ENCODE results near the gene POLA2. TPM values are rescaled to one million over a fixed set of nuclear protein-coding genes. Genes with fewer than 3 reads are reported as not detected.

Gene POLA2
- polyA plus RNA-seq, 1 donor from 2014 or later, result 13.0 TPM

GRCh38 chr11:65287601-65288000, 25.8 kb downstream of the POLA2 start:
- Mint-ChIP-seq H3K36me3 (peaks cover 3% of the 10 kb centered on the region), H3K9me3 (no peaks in the 10 kb centered on the region), H3K27me3 (no peaks in the 10 kb centered on the region), H3K27ac (no peak overlapping the region), H3K4me1 (peaks cover 0 to 2% (median 0%) of the 10 kb centered on the region in 3 donors), H3K4me3 (no peak overlapping the region)

- Mint-ChIP-seq H3K27ac (no peak overlapping the region), H3K4me3 (no peak overlapping the region), H3K4me1 (peaks cover 0 to 2% (median 0%) of the 10 kb centered on the region in 3 donors), H3K27me3 (no peaks in the 10 kb centered on the region), H3K36me3 (peaks cover 3% of the 10 kb centered on the region), H3K9me3 (no peaks in the 10 kb centered on the region)
Observed at GRCh38 chr11:65288706-65289536, 27.2 kb downstream of the POLA2 start.

- Mint-ChIP-seq H3K27ac (no peak overlapping the region), H3K4me3 (no peak overlapping the region), H3K27me3 (no peaks in the 10 kb centered on the region), H3K36me3 (peaks cover 3% of the 10 kb centered on the region), H3K9me3 (no peaks in the 10 kb centered on the region), H3K4me1 (peaks cover 0 to 2% (median 0%) of the 10 kb centered on the region in 3 donors)
Observed at GRCh38 chr11:65290448-65291165, 28.8 kb downstream of the POLA2 start.

- Mint-ChIP-seq H3K36me3 (peaks cover 8% of the 10 kb centered on the region), H3K27ac (no peak overlapping the region), H3K27me3 (no peaks in the 10 kb centered on the region), H3K4me3 (no peak overlapping the region), H3K4me1 (peaks cover 0 to 2% (median 0%) of the 10 kb centered on the region in 3 donors), H3K9me3 (no peaks in the 10 kb centered on the region)
Observed at GRCh38 chr11:65291613-65292012, 29.9 kb downstream of the POLA2 start.

GRCh38 chr11:65292890-65293289, 31.1 kb downstream of the POLA2 start:
- H3K27me3 Mint-ChIP-seq, result no peaks in the 10 kb centered on the region
- H3K4me3 Mint-ChIP-seq, result no peak overlapping the region
- H3K9me3 Mint-ChIP-seq, result no peaks in the 10 kb centered on the region
- H3K36me3 Mint-ChIP-seq, result peaks cover 8% of the 10 kb centered on the region
- H3K27ac Mint-ChIP-seq, result peak overlapping the region in 1 of 3 donors; percentile 15
- H3K4me1 Mint-ChIP-seq, result no peaks in the 10 kb centered on the region

- no peaks in the 10 kb centered on the region for H3K27me3 Mint-ChIP-seq
- H3K4me3 Mint-ChIP-seq, result no peak overlapping the region
- H3K4me1 Mint-ChIP-seq, result no peaks in the 10 kb centered on the region
- peaks cover 8% of the 10 kb centered on the region for H3K36me3 Mint-ChIP-seq
- no peaks in the 10 kb centered on the region for H3K9me3 Mint-ChIP-seq
- H3K27ac Mint-ChIP-seq, result peak overlapping the region in 1 of 3 donors; percentile 91
Observed at GRCh38 chr11:65293909-65294381, 32.2 kb downstream of the POLA2 start.

GRCh38 chr11:65295001-65295400, 33.2 kb downstream of the POLA2 start:
- no peaks in the 10 kb centered on the region for H3K9me3 Mint-ChIP-seq
- H3K4me1 Mint-ChIP-seq, result no peaks in the 10 kb centered on the region
- no peak overlapping the region for H3K4me3 Mint-ChIP-seq
- H3K36me3 Mint-ChIP-seq, result peaks cover 8% of the 10 kb centered on the region
- H3K27me3 Mint-ChIP-seq, result no peaks in the 10 kb centered on the region
- no peak overlapping the region for H3K27ac Mint-ChIP-seq

- no peaks in the 10 kb centered on the region for H3K27me3 Mint-ChIP-seq
Observed at GRCh38 chr11:65295571-65296341, 34.0 kb downstream of the POLA2 start.

GRCh38 chr11:65297026-65297672, 35.4 kb downstream of the POLA2 start:
- Mint-ChIP-seq H3K4me3 (no peak overlapping the region), H3K9me3 (no peaks in the 10 kb centered on the region), H3K27me3 (no peaks in the 10 kb centered on the region), H3K4me1 (no peaks in the 10 kb centered on the region), H3K36me3 (peaks cover 5% of the 10 kb centered on the region), H3K27ac (no peak overlapping the region)

More at GRCh38 chr11:65295571-65296341, 34.0 kb downstream of the POLA2 start:
- peak overlapping the region in 1 of 4 donors; percentile 8 for H3K4me3 Mint-ChIP-seq
- no peaks in the 10 kb centered on the region for H3K4me1 Mint-ChIP-seq
- H3K36me3 Mint-ChIP-seq, result peaks cover 8% of the 10 kb centered on the region
- H3K27ac Mint-ChIP-seq, result no peak overlapping the region
- H3K9me3 Mint-ChIP-seq, result no peaks in the 10 kb centered on the region

GRCh38 chr11:65298131-65298535, 36.4 kb downstream of the POLA2 start:
- H3K4me1 Mint-ChIP-seq, result no peaks in the 10 kb centered on the region
- peaks cover 5% of the 10 kb centered on the region for H3K36me3 Mint-ChIP-seq
- H3K9me3 Mint-ChIP-seq, result no peaks in the 10 kb centered on the region
- H3K27me3 Mint-ChIP-seq, result no peaks in the 10 kb centered on the region
- no peak overlapping the region for H3K27ac Mint-ChIP-seq
- H3K4me3 Mint-ChIP-seq, result no peak overlapping the region

GRCh38 chr11:65298655-65299179, 37.0 kb downstream of the POLA2 start:
- no peak overlapping the region for H3K27ac Mint-ChIP-seq
- no peaks in the 10 kb centered on the region for H3K27me3 Mint-ChIP-seq
- no peaks in the 10 kb centered on the region for H3K9me3 Mint-ChIP-seq
- peaks cover 7% of the 10 kb centered on the region for H3K36me3 Mint-ChIP-seq
- no peaks in the 10 kb centered on the region for H3K4me1 Mint-ChIP-seq
- no peak overlapping the region for H3K4me3 Mint-ChIP-seq

GRCh38 chr11:65300621-65301275, 39.0 kb downstream of the POLA2 start:
- no peak overlapping the region for H3K27ac Mint-ChIP-seq
- H3K27me3 Mint-ChIP-seq, result no peaks in the 10 kb centered on the region
- no peaks in the 10 kb centered on the region for H3K4me1 Mint-ChIP-seq
- no peak overlapping the region for H3K4me3 Mint-ChIP-seq
- peaks cover 7% of the 10 kb centered on the region for H3K36me3 Mint-ChIP-seq
- H3K9me3 Mint-ChIP-seq, result no peaks in the 10 kb centered on the region

GRCh38 chr11:65301491-65302329, 39.9 kb downstream of the POLA2 start:
- H3K36me3 Mint-ChIP-seq, result peaks cover 3% of the 10 kb centered on the region
- peaks cover 0 to 1% (median 0%) of the 10 kb centered on the region in 3 donors for H3K4me1 Mint-ChIP-seq
- H3K27ac Mint-ChIP-seq, result no peak overlapping the region
- H3K4me3 Mint-ChIP-seq, result no peak overlapping the region
- no peaks in the 10 kb centered on the region for H3K27me3 Mint-ChIP-seq
- no peaks in the 10 kb centered on the region for H3K9me3 Mint-ChIP-seq
